Fibroblast of lung (primary cell): ENCODE measurements around the gene EDEM1.

Experiments used
- EZH2 ChIP-seq: IDR thresholded peaks from 2 replicates; pipeline ENCODE4 v1.5.1; 2012; ENCODE audit warnings: low read length, control low read depth, mild to moderate bottlenecking; ENCODE audit errors: missing control alignments
- TF ChIP-seq, protein P1 (sequence below), 2 donors: IDR thresholded peaks in 1 of 2; conservative IDR thresholded peaks in 1 of 2; 1 replicate in 1 of 2; 2 replicates in 1 of 2; pipeline ENCODE4 v1.5.1; 2011 to 2012; ENCODE audit warnings: low read length in 2 of 2, control low read depth in 1 of 2, inconsistent platforms in 1 of 2, low read depth in 1 of 2, mild to moderate bottlenecking in 1 of 2

DNA sequence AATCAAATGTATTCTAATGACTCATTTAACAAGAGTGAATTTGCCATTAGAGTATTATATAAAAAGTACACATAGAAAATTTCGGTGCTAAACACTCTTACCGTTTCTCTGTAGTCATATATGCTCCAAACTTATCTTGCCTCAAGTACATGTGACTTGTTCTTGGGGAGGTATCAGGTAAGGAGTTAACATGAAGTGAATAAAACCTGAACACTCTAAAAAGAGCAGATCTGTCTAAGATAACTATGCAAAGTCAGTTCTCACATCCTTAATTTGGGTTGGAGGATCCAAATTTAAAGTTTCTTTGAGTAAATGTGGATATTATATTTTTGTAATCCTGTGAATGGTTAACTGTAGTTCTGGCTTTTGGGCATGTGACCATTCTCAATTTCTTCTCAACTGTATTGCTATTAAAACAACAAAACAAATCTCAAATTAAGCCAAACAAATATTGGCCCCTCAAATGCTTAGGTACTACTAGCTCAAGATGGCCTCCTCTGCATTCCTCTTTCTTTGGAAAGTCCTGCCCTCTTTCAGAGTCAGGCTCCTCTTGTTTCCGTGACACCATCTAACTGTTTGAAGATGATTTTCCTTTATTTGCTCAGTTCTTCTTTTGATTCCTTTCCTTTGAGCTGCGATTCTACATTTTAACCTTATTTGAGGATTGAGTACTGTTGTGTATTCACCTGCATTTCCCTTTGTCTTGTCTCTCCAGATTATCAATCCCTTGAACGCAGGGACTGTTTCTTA, 4.2 kb downstream of the EDEM1 start:
- TF ChIP-seq, protein P1, sequence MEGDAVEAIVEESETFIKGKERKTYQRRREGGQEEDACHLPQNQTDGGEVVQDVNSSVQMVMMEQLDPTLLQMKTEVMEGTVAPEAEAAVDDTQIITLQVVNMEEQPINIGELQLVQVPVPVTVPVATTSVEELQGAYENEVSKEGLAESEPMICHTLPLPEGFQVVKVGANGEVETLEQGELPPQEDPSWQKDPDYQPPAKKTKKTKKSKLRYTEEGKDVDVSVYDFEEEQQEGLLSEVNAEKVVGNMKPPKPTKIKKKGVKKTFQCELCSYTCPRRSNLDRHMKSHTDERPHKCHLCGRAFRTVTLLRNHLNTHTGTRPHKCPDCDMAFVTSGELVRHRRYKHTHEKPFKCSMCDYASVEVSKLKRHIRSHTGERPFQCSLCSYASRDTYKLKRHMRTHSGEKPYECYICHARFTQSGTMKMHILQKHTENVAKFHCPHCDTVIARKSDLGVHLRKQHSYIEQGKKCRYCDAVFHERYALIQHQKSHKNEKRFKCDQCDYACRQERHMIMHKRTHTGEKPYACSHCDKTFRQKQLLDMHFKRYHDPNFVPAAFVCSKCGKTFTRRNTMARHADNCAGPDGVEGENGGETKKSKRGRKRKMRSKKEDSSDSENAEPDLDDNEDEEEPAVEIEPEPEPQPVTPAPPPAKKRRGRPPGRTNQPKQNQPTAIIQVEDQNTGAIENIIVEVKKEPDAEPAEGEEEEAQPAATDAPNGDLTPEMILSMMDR (conservative IDR thresholded peaks at IDR 0.05 in 1 of 2, IDR thresholded peaks at IDR 0.05 in 1 of 2; ENCODE audit: low read depth in 1 of 2, low read length in 2 of 2), result no peak
- no peak for TF ChIP-seq EZH2
